Neural cell (in vitro differentiated cells): ENCODE data around the gene TGFBR3L. TPM values are rescaled to one million over a fixed set of nuclear protein-coding genes. Genes with fewer than 3 reads are reported as not detected.
A peak's percentile ranks its signal among the peaks of the same experiment; 100 is the strongest.

Experiments used
- H2AFZ ChIP-seq: fragments of 200-600, 300-800 bp; sonication (generic), shearing (Covaris generic); 2 replicates; pipeline ENCODE4 v1.6.0; 2014; ENCODE audit warnings: low read depth, mild to moderate bottlenecking, antibody characterized with exemption, low read length, moderate library complexity
- H3F3A ChIP-seq: fragments of 200-600 bp; shearing (Covaris generic); 2 replicates; pipeline ENCODE4 v1.6.1; 2016; ENCODE audit warnings: mild to moderate bottlenecking, moderate library complexity, mixed read lengths, antibody characterized with exemption, low read length; ENCODE audit not compliant: insufficient read depth, poor library complexity, severe bottlenecking
- H3K27ac ChIP-seq: fragments of 200-600, 300-800 bp; sonication (generic), shearing (Covaris generic); 2 replicates; pipeline ENCODE4 v1.5.1; 2014; ENCODE audit warnings: mild to moderate bottlenecking, low read length, moderate library complexity
- H3K27me3 ChIP-seq: fragments of 300-800, 200-600 bp; sonication (generic), shearing (Covaris generic); 2 replicates; pipeline ENCODE4 v1.6.0; 2014; ENCODE audit warnings: mild to moderate bottlenecking, low read depth, low read length, moderate library complexity; ENCODE audit not compliant: insufficient read depth
- H3K36me3 ChIP-seq: fragments of 300-800, 200-600 bp; sonication (generic), shearing (Covaris generic); 2 replicates; pipeline ENCODE4 v1.5.1; 2014; ENCODE audit warnings: mild to moderate bottlenecking, antibody characterized with exemption, low read length, moderate library complexity; ENCODE audit not compliant: insufficient read depth
- H3K4me2 ChIP-seq: fragments of 300-800, 200-600 bp; sonication (generic), shearing (Covaris generic); 2 replicates; pipeline ENCODE4 v1.6.0; 2014; ENCODE audit warnings: mild to moderate bottlenecking, low read length
- H3K4me3 ChIP-seq: fragments of 300-800, 200-600 bp; sonication (generic), shearing (Covaris generic); 2 replicates; pipeline ENCODE4 v1.5.1; 2014; ENCODE audit warnings: mild to moderate bottlenecking, low read length, moderate library complexity
- H3K79me2 ChIP-seq: fragments of 200-600 bp; shearing (Covaris generic); replicated peaks from 2 replicates; pipeline ENCODE4 v1.6.0; 2014; ENCODE audit warnings: mild to moderate bottlenecking, low read length, moderate library complexity; ENCODE audit not compliant: insufficient read depth
- H3K9ac ChIP-seq: fragments of 300-800, 200-600 bp; sonication (generic), shearing (Covaris generic); 2 replicates; pipeline ENCODE4 v1.6.1; 2016; ENCODE audit warnings: mild to moderate bottlenecking, low read length, mixed read lengths
- H3K9me2 ChIP-seq: fragments of 200-600 bp; shearing (Covaris generic); 2 replicates; pipeline ENCODE4 v1.6.1; 2016; ENCODE audit warnings: mild to moderate bottlenecking, low read length, mixed read lengths; ENCODE audit not compliant: insufficient read depth
- H3K9me3 ChIP-seq: fragments of 200-600, 300-800 bp; sonication (generic), shearing (Covaris generic); 2 replicates; pipeline ENCODE4 v1.6.1; 2016; ENCODE audit warnings: mild to moderate bottlenecking, mixed run types, low read length, moderate library complexity, mixed read lengths
- H4K20me1 ChIP-seq: fragments of 200-600 bp; shearing (Covaris generic); 2 replicates; pipeline ENCODE4 v1.6.1; 2016; ENCODE audit warnings: mild to moderate bottlenecking, mixed run types; ENCODE audit not compliant: insufficient read depth
- EP300 ChIP-seq: fragments of 450-650 bp; conservative IDR thresholded peaks from 2 replicates; pipeline ENCODE4 v1.6.1; 2014; ENCODE audit warnings: antibody characterized with exemption, mild to moderate bottlenecking, moderate library complexity; ENCODE audit not compliant: poor library complexity, severe bottlenecking
- EZH2 ChIP-seq: fragments of 200-600, 300-800 bp; shearing (Covaris generic), sonication (generic); IDR thresholded peaks from 2 replicates; pipeline ENCODE4 v1.6.1; 2014; ENCODE audit warnings: antibody characterized with exemption, low read length, borderline replicate concordance, mild to moderate bottlenecking; ENCODE audit not compliant: insufficient read depth, poor library complexity, severe bottlenecking
- MXI1 ChIP-seq: fragments of 450-650 bp; conservative IDR thresholded peaks from 2 replicates; pipeline ENCODE4 v1.6.1; 2014; ENCODE audit warnings: antibody characterized with exemption, mild to moderate bottlenecking; ENCODE audit not compliant: poor library complexity, severe bottlenecking
- POLR2AphosphoS5 ChIP-seq: IDR thresholded peaks from 2 replicates; pipeline ENCODE4 v1.6.1; 2012
- RAD21 ChIP-seq: fragments of 450-650 bp; conservative IDR thresholded peaks from 2 replicates; pipeline ENCODE4 v1.6.1; 2014; ENCODE audit warnings: antibody characterized with exemption, mild to moderate bottlenecking, moderate library complexity
- SMC3 ChIP-seq: fragments of 450-650 bp; conservative IDR thresholded peaks from 2 replicates; pipeline ENCODE4 v1.6.1; 2014; ENCODE audit warnings: antibody characterized with exemption, mild to moderate bottlenecking, moderate library complexity; ENCODE audit not compliant: poor library complexity
- TAF1 ChIP-seq: IDR thresholded peaks from 2 replicates; pipeline ENCODE4 v1.6.1; 2012; ENCODE audit warnings: low read depth
- polyA plus RNA-seq: library from polyadenylated mRNA; depleted of rRNA; stranded (reverse); fragments of >200 nt; gene quantifications from 2 replicates; pipeline ENCODE4 v1.2.3, GENCODE V29; 2014
- TF ChIP-seq, protein P1 (sequence below): fragments of 450-650 bp; IDR thresholded peaks from 2 replicates; pipeline ENCODE4 v1.5.1; 2014; ENCODE audit warnings: antibody characterized with exemption, mild to moderate bottlenecking, moderate library complexity; ENCODE audit not compliant: poor library complexity, severe bottlenecking
- TF ChIP-seq, protein P2 (sequence below): IDR thresholded peaks from 2 replicates; pipeline ENCODE4 v1.6.1; 2012; ENCODE audit warnings: borderline replicate concordance

The TGFBR3L gene
- polyA plus RNA-seq, 1 donor from 2014 or later, result not detected

DNA sequence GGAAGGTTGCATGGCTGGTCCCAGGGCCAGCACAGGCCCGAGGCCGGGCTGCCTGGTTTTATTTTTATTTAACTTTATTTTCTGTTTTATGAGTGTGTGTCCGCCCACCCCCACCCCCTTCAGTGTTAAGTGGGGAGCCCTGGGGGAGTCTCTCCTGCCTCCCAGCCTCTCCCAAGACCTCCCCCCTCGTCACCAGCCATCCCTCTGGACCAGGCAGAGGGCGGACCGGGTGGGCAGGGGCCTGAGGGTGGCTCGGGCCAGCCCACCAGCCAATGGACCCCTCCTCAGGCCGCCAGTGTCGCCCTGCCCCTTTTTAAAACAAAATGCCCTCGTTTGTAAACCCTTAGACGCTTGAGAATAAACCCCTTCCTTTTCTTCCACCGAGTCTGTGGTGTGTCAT is 531 bp upstream of the TGFBR3L start:
- Histone ChIP-seq H3F3A (no peaks in the 10 kb centered on the region), H3K79me2 (no peaks in the 10 kb centered on the region), H3K4me3 (no peak overlapping the region), H3K9me3 (no peaks in the 10 kb centered on the region), H3K27me3 (peaks cover 49% of the 10 kb centered on the region), H4K20me1 (no peaks in the 10 kb centered on the region), H2AFZ (no peak overlapping the region), H3K9ac (no peak overlapping the region), H3K4me2 (no peak overlapping the region), H3K36me3 (no peaks in the 10 kb centered on the region), H3K9me2 (no peaks in the 10 kb centered on the region), H3K27ac (no peak overlapping the region)
- TF ChIP-seq RAD21, result no peak
- no peak for TF ChIP-seq EP300
- TF ChIP-seq, protein P1, sequence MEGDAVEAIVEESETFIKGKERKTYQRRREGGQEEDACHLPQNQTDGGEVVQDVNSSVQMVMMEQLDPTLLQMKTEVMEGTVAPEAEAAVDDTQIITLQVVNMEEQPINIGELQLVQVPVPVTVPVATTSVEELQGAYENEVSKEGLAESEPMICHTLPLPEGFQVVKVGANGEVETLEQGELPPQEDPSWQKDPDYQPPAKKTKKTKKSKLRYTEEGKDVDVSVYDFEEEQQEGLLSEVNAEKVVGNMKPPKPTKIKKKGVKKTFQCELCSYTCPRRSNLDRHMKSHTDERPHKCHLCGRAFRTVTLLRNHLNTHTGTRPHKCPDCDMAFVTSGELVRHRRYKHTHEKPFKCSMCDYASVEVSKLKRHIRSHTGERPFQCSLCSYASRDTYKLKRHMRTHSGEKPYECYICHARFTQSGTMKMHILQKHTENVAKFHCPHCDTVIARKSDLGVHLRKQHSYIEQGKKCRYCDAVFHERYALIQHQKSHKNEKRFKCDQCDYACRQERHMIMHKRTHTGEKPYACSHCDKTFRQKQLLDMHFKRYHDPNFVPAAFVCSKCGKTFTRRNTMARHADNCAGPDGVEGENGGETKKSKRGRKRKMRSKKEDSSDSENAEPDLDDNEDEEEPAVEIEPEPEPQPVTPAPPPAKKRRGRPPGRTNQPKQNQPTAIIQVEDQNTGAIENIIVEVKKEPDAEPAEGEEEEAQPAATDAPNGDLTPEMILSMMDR, result no peak
- TF ChIP-seq EZH2, result no peak
- TF ChIP-seq TAF1, result no peak
- TF ChIP-seq POLR2AphosphoS5, result no peak
- no peak for TF ChIP-seq MXI1
- TF ChIP-seq, protein P2, sequence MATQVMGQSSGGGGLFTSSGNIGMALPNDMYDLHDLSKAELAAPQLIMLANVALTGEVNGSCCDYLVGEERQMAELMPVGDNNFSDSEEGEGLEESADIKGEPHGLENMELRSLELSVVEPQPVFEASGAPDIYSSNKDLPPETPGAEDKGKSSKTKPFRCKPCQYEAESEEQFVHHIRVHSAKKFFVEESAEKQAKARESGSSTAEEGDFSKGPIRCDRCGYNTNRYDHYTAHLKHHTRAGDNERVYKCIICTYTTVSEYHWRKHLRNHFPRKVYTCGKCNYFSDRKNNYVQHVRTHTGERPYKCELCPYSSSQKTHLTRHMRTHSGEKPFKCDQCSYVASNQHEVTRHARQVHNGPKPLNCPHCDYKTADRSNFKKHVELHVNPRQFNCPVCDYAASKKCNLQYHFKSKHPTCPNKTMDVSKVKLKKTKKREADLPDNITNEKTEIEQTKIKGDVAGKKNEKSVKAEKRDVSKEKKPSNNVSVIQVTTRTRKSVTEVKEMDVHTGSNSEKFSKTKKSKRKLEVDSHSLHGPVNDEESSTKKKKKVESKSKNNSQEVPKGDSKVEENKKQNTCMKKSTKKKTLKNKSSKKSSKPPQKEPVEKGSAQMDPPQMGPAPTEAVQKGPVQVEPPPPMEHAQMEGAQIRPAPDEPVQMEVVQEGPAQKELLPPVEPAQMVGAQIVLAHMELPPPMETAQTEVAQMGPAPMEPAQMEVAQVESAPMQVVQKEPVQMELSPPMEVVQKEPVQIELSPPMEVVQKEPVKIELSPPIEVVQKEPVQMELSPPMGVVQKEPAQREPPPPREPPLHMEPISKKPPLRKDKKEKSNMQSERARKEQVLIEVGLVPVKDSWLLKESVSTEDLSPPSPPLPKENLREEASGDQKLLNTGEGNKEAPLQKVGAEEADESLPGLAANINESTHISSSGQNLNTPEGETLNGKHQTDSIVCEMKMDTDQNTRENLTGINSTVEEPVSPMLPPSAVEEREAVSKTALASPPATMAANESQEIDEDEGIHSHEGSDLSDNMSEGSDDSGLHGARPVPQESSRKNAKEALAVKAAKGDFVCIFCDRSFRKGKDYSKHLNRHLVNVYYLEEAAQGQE, result no peak
- no peak for TF ChIP-seq SMC3

DNA sequence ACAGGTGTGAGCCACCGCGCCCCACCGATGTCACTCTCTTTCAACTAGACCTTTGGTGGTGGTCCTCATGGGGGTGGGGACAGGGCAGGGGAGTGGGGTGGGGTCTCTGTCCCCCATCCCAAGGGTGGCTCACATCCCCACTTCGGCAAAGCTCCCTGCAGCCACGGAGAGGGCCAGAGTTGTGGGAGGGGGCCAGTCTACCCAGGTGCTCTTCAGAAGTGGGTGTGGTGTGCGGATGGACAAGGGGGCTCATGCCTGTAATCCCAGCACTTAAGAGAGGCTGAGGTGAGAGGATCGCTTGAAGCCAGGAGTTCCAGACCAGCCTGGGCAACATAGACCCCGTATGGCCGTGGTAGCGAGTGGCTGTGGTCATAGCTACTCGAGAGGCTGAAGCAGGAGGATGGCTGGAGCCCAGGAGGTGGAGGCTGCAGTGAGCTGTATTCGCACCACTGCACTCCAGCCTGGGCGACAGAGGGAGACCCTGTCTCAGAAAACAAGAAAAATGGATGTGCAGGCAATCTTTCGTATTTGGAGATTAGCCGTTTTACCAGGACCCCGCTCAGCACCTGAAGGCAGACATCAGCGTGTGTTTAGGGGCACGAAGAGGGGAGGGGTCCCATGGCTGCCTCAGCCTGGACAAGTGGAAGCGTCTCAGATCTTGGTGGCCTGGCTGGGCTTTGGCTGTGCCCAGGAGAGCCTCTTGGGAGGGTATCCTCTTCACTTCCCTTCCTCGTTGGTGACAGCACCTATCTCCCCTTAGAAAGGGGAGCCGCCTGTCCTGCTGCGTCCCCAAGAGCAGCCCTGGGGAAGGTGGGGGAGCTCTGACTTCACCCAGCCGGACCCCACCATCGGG is 846 bp downstream of the TGFBR3L start:
- H3K4me3 ChIP-seq, result peak overlapping the region; percentile 57

More for the DNA sequence above, 846 bp downstream of the TGFBR3L start:
- no peak overlapping the region for H3K9ac ChIP-seq
- no peaks in the 10 kb centered on the region for H3K79me2 ChIP-seq
- H3K27me3 ChIP-seq, result peaks cover 49% of the 10 kb centered on the region
- no peak overlapping the region for H3K4me2 ChIP-seq
- H2AFZ ChIP-seq, result no peak overlapping the region
- H3K9me2 ChIP-seq, result no peaks in the 10 kb centered on the region
- no peak overlapping the region for H3K27ac ChIP-seq
- H3K36me3 ChIP-seq, result no peaks in the 10 kb centered on the region
- no peaks in the 10 kb centered on the region for H3K9me3 ChIP-seq
- no peaks in the 10 kb centered on the region for H4K20me1 ChIP-seq
- H3F3A ChIP-seq, result no peaks in the 10 kb centered on the region
- TF ChIP-seq EP300, result no peak
- TF ChIP-seq, protein P2, result no peak
- no peak for TF ChIP-seq MXI1
- TF ChIP-seq, protein P1, result no peak
